GM19238 (cell line): Measurements from ENCODE around the gene MBTPS2.

Experiments used
- DNase-seq: peaks from one replicate; pipeline ENCODE4 v3.0.0; 2011; ENCODE audit warnings: low spot score; ENCODE audit not compliant: insufficient read length

The MBTPS2 gene

DNA sequence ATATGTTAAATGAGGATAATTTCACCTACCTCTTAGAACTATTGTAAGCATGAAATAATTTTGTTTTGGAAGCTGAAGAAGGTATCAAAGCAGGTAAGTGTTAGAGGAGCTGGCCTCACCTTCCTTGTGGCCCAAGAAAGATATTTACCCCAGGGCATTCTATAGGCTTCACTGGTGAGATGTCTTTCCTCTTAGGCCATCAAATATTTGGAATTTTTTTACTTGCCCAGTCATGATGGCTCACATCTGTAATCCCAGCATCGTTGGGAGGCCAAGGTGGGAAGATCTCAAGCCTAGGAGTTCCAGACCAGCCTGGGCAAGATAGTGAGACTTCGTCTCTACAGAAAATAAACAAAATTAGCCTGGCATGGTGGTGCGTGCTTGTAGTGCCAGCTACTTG is 95.0 kb downstream of the MBTPS2 start:
- DNase-seq, result no peak
